OCI-LY1 (cell line): ENCODE results near the gene DENND4B.

Experiments used
- CTCF ChIP-seq: fragments of 200-600 bp; sonication (generic), shearing (Covaris generic); IDR thresholded peaks from 2 replicates; pipeline ENCODE4 v1.5.1; 2017; ENCODE audit warnings: mild to moderate bottlenecking, antibody characterized with exemption, low read length, moderate library complexity, mixed read lengths
- EZH2 ChIP-seq: fragments of 200-600 bp; sonication (generic), shearing (Covaris generic); IDR thresholded peaks from 2 replicates; pipeline ENCODE4 v1.8.0; 2017; ENCODE audit warnings: borderline replicate concordance, mixed run types, mild to moderate bottlenecking, antibody characterized with exemption, low read length, moderate library complexity, mixed read lengths

DNA sequence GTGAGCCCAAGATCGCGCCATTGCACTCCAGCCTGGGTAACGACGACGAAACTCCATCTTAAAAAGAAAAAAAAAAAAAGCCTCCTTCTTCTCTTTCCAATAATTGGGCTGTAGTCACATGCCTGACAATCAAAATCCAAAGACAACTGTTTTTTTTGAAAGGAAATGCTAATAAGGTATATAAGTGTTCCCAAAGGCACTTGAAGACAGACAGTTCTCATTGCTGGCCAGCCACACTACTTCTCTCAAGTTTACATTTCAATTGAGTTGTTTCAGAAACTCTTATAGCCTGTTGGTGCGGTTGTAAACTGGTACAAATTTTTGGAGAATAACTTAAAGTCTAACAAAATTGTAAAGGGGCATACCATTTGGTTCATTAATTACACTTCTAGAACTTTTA lies 47.0 kb downstream of the DENND4B start:
- TF ChIP-seq EZH2 (no peak), CTCF (no peak)
